Skeletal muscle satellite cell (primary cell): ENCODE measurements around the gene VAV1.
"Not testable (repeated sequence)": the region's sequence is repeated elsewhere in the genome, so short reads cannot be mapped to it uniquely, and the experiment has no call there.

Experiments
- H3K27me3 ChIP-seq: 2 replicates; pipeline ENCODE4 v1.7.0; 2013; ENCODE audit warnings: low read length; ENCODE audit not compliant: control insufficient read depth, insufficient read depth
- H3K36me3 ChIP-seq: 2 replicates; pipeline ENCODE4 v1.7.0; 2013; ENCODE audit warnings: mild to moderate bottlenecking, control low read depth, low read length; ENCODE audit not compliant: insufficient read depth
- H3K4me1 ChIP-seq: 2 replicates; pipeline ENCODE4 v1.7.0; 2013; ENCODE audit warnings: low read length; ENCODE audit not compliant: control insufficient read depth, insufficient read depth
- H3K4me2 ChIP-seq: 2 replicates; pipeline ENCODE4 v1.7.0; 2013; ENCODE audit warnings: mild to moderate bottlenecking, low read length
- H3K4me3 ChIP-seq: 2 replicates; pipeline ENCODE4 v1.7.0; 2013; ENCODE audit warnings: low read length
- H3K9ac ChIP-seq: 2 replicates; pipeline ENCODE4 v1.7.0; 2013; ENCODE audit warnings: mild to moderate bottlenecking, low read depth, low read length, moderate library complexity
- H3K9me3 ChIP-seq: replicated peaks from 2 replicates; pipeline ENCODE4 v1.7.0; 2013; ENCODE audit warnings: mild to moderate bottlenecking, control low read depth, low read length

VAV1 gene

GRCh38 chr19:6831084-6831483, 58.6 kb downstream of the VAV1 start:
- H3K36me3 ChIP-seq, H3K27me3 ChIP-seq, H3K4me3 ChIP-seq, H3K4me1 ChIP-seq, H3K9me3 ChIP-seq, H3K4me2 ChIP-seq, H3K9ac ChIP-seq: not testable (repeated sequence)

DNA sequence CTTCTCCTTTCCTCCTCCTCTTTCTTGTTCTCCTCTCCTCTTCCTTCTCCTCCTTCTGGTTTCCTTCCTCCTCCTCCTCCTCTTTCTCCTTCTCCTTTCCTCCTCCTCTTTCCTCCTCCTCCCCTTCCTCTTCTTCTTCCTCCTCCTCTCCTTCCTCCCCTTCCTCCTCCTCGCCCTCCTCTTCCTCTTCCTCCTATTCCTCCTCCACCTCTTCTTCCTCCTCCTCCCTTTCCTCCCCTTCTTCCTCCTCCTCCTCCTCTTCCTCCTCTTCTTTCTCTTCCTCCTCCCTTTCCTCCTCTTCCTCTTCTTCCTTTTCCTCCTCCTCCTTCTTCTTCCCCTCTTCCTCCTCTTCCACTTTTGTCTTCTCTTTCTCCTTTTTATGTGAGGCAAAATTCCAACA, 59.9 kb downstream of the VAV1 start:
- H3K9me3 ChIP-seq = no peaks in the 10 kb centered on the region
- no peaks in the 10 kb centered on the region for H3K4me1 ChIP-seq
- no peaks in the 10 kb centered on the region for H3K36me3 ChIP-seq
- no peaks in the 10 kb centered on the region for H3K27me3 ChIP-seq
- no peak overlapping the region for H3K4me2 ChIP-seq
- H3K9ac ChIP-seq = no peak overlapping the region
- no peak overlapping the region for H3K4me3 ChIP-seq

- no peak overlapping the region for H3K9ac ChIP-seq
- no peaks in the 10 kb centered on the region for H3K4me1 ChIP-seq
- H3K27me3 ChIP-seq = no peaks in the 10 kb centered on the region
- H3K4me3 ChIP-seq = no peak overlapping the region
- H3K36me3 ChIP-seq = no peaks in the 10 kb centered on the region
- no peak overlapping the region for H3K4me2 ChIP-seq
- H3K9me3 ChIP-seq = no peaks in the 10 kb centered on the region
Measured at GRCh38 chr19:6833166-6833790, 60.8 kb downstream of the VAV1 start.

- no peak overlapping the region for H3K9ac ChIP-seq
- H3K4me3 ChIP-seq = no peak overlapping the region
- H3K9me3 ChIP-seq = no peaks in the 10 kb centered on the region
- H3K4me2 ChIP-seq = no peak overlapping the region
- H3K4me1 ChIP-seq = no peaks in the 10 kb centered on the region
- H3K27me3 ChIP-seq = no peaks in the 10 kb centered on the region
- H3K36me3 ChIP-seq = no peaks in the 10 kb centered on the region
Measured at GRCh38 chr19:6834433-6834832, 61.9 kb downstream of the VAV1 start.

GRCh38 chr19:6835501-6835900, 63.0 kb downstream of the VAV1 start:
- H3K4me2 ChIP-seq = no peak overlapping the region
- no peaks in the 10 kb centered on the region for H3K9me3 ChIP-seq
- H3K9ac ChIP-seq = no peak overlapping the region
- H3K36me3 ChIP-seq = no peaks in the 10 kb centered on the region
- H3K4me1 ChIP-seq = no peaks in the 10 kb centered on the region
- H3K4me3 ChIP-seq = no peak overlapping the region
- no peaks in the 10 kb centered on the region for H3K27me3 ChIP-seq

- Histone ChIP-seq H3K4me2 (no peak overlapping the region), H3K36me3 (no peaks in the 10 kb centered on the region), H3K27me3 (no peaks in the 10 kb centered on the region), H3K4me1 (no peaks in the 10 kb centered on the region), H3K4me3 (no peak overlapping the region), H3K9me3 (no peaks in the 10 kb centered on the region), H3K9ac (no peak overlapping the region)
Measured at GRCh38 chr19:6837525-6837924, 65.0 kb downstream of the VAV1 start.

DNA sequence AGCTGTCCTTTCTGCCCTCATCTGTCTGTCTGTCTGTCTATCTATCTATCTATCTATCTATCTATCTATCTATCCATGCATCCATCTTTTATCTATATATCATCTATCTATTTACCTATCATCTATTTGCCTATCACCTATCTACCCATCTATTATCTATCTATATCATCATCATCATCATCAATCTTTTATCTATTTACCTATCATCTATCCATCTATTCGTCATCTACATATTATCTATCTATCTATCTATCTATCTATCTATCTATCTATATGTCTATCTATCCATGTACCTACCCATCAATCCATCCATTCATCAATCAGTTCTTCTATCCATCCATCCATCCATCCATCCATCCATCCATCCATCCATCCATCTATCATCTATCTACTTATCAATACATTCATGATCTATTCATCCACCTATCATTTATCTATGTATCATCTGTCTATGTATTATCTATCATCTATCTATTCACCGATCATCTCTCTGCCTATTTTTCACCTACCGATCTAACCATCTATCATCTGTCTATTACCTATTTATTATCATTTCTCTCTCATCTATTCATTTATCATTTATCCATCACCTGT, 65.7 kb downstream of the VAV1 start:
- Histone ChIP-seq H3K27me3 (no peaks in the 10 kb centered on the region), H3K4me3 (no peak overlapping the region), H3K9ac (no peak overlapping the region), H3K4me1 (no peaks in the 10 kb centered on the region), H3K4me2 (no peak overlapping the region), H3K9me3 (no peaks in the 10 kb centered on the region), H3K36me3 (no peaks in the 10 kb centered on the region)

GRCh38 chr19:6842871-6843607, 70.5 kb downstream of the VAV1 start:
- Histone ChIP-seq H3K9me3 (no peaks in the 10 kb centered on the region), H3K4me1 (no peaks in the 10 kb centered on the region), H3K9ac (no peak overlapping the region), H3K4me3 (no peak overlapping the region), H3K36me3 (no peaks in the 10 kb centered on the region), H3K27me3 (no peaks in the 10 kb centered on the region), H3K4me2 (no peak overlapping the region)

DNA sequence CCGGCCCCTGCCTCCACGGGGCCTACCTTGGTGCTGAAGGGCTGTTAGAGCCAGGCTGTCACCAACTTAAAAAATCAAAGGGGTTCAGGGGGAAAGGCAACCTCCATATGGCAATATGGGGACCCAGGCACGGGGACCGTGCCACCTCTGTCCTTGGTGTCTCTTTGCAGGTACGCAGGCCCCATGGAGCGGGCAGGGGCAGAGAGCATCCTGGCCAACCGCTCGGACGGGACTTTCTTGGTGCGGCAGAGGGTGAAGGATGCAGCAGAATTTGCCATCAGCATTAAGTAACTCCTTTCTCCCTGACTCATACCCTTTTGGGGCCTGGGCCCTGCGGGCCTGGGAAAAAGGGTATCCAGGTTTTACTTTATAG, 75.3 kb downstream of the VAV1 start:
- Histone ChIP-seq H3K36me3 (no peaks in the 10 kb centered on the region), H3K4me2 (no peak overlapping the region), H3K9me3 (no peaks in the 10 kb centered on the region), H3K9ac (no peak overlapping the region), H3K4me3 (no peak overlapping the region), H3K4me1 (no peaks in the 10 kb centered on the region), H3K27me3 (no peaks in the 10 kb centered on the region)

DNA sequence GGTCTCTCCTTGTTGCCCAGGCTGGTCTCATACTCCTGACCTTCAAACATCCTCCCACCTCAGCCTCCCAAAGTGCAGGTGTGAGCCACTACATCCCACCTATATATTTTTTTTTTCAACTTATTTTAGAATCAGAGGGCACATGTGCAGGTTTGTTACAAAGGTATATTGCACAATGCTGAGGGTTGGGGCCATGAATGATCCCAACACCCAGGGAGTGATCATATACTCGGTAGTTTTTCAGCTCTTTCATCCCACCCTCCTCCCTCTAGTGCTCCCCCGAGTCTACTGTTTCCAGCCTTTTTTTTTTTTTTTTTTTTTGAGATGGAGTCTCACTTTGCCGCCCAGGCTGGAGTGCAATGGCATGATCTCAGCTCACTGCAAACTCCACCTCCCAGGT, 76.5 kb downstream of the VAV1 start:
- H3K4me3 ChIP-seq = no peak overlapping the region
- no peak overlapping the region for H3K4me2 ChIP-seq
- H3K27me3 ChIP-seq = no peaks in the 10 kb centered on the region
- no peak overlapping the region for H3K9ac ChIP-seq
- no peaks in the 10 kb centered on the region for H3K4me1 ChIP-seq
- H3K36me3 ChIP-seq = no peaks in the 10 kb centered on the region
- H3K9me3 ChIP-seq = no peaks in the 10 kb centered on the region

DNA sequence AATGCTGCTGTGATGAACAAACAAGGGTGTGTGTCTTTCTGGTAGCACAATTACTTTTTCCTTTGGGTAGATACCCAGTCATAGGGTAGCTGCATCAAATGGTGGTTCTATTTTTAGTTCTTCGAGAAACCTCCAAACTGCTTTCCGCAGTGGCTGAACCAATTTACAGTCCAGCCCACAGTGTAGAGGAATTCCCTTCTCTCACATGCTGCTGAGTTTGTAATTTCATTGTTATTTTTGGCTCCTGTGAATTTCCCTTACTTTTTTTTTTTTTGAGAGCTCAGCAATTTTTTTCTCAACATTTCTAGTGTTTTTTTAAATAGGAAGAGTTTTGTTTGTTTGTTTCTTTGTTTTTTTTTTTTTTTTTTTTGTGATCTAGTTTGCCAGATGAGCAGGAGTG, 77.4 kb downstream of the VAV1 start:
- H3K4me3 ChIP-seq = no peak overlapping the region
- H3K9ac ChIP-seq = no peak overlapping the region
- no peaks in the 10 kb centered on the region for H3K36me3 ChIP-seq
- H3K4me2 ChIP-seq = no peak overlapping the region
- no peaks in the 10 kb centered on the region for H3K4me1 ChIP-seq
- no peaks in the 10 kb centered on the region for H3K27me3 ChIP-seq
- H3K9me3 ChIP-seq = no peaks in the 10 kb centered on the region

GRCh38 chr19:6851359-6851758, 78.9 kb downstream of the VAV1 start:
- H3K27me3 ChIP-seq = no peaks in the 10 kb centered on the region
- no peaks in the 10 kb centered on the region for H3K36me3 ChIP-seq
- H3K4me2 ChIP-seq = no peak overlapping the region
- H3K9me3 ChIP-seq = no peaks in the 10 kb centered on the region
- H3K4me3 ChIP-seq = no peak overlapping the region
- no peak overlapping the region for H3K9ac ChIP-seq
- H3K4me1 ChIP-seq = no peaks in the 10 kb centered on the region
